ENCODE data around the gene CXCL9. TPM values are rescaled to one million over a fixed set of nuclear protein-coding genes. Genes with fewer than 3 reads are reported as not detected.
"Not testable (repeated sequence)": the region's sequence is repeated elsewhere in the genome, so short reads cannot be mapped to it uniquely, and the experiment has no call there.

Gene CXCL9
- total RNA-seq, 2 donors from 2014 or later, result 0.94 to 2.7 TPM

DNA sequence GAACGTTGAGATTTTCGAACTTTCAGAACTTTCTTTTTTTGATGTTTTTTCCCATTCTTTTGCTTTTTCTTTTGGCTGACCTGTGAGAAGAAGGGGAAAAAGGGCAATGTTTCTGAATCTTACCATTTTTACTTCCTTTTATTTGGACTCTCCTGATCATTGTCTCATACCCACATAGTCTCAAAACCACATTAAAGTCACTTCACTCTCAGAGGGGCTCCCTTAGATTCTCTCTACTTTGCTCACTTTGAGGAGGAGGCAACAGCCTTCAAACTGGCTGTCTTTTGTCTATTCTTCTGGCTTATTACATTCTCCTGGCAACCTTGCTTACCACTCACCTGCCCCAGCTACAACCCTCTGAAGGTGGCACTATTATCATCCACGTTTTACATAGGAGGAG lies 3.7 kb downstream of the CXCL9 start:
- no peak overlapping the region for H3K27ac Mint-ChIP-seq
- H3K9me3 Mint-ChIP-seq, result no peaks in the 10 kb centered on the region
- no peak overlapping the region for H3K4me3 Mint-ChIP-seq
- peaks cover 12% of the 10 kb centered on the region for H3K4me1 Mint-ChIP-seq (ENCODE audit: low read depth)
- H3K27me3 Mint-ChIP-seq (ENCODE audit: low read depth), result peaks cover 32% of the 10 kb centered on the region
- H3K36me3 Mint-ChIP-seq (ENCODE audit: insufficient read depth in 2 of 2), result no peaks in the 10 kb centered on the region
- ATAC-seq (replicated peaks in 1 of 2) (no peak), DNase-seq (no peak)

DNA sequence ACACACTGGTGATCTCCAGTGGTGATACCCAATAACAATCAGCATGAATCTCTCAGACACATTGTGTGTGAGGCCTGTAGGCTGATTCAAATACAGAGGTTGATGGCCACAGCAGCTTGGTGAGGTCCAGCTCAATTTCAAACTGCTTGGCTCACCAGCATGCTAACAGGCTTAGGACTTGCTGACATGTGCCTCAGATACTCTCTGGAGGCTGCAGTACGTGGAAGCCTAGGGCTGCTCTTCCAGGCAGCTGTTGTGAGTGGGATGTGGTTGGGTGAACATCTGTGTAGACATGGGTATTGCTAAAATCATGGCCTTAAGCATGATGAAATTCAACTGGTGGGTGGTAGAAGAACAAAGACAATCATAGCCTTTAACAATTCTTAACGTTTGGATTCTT lies 4.3 kb downstream of the CXCL9 start:
- Mint-ChIP-seq H3K4me1 (ENCODE audit: low read depth) (peaks cover 12% of the 10 kb centered on the region), H3K27me3 (ENCODE audit: low read depth) (peaks cover 26% of the 10 kb centered on the region), H3K4me3 (no peak overlapping the region), H3K36me3 (ENCODE audit: insufficient read depth in 2 of 2) (no peaks in the 10 kb centered on the region), H3K27ac (no peak overlapping the region), H3K9me3 (no peaks in the 10 kb centered on the region)
- DNase-seq (no peak), ATAC-seq (replicated peaks in 1 of 2) (peak in 1 of 2 donors; percentile 55)

DNA sequence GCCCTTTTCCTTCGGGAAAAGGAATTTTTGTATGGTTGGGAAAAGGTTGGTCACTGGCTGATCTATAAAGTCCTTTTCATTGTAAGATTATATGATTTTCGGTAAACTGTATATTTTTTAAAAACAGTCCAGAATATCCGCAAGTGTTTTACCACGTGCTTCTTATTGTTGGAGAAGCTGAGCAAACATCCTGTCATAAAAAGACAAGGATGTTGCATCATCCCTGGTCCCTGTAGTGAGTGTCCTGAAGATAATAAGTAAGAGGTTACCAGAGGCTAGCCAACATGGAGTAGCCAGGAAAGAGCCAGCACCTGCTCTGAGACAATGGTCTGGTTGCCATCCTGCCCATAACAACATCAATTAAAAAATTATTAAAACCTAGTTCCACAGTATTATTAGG lies 5.1 kb downstream of the CXCL9 start:
- DNase-seq (no peak), ATAC-seq (replicated peaks in 1 of 2) (no peak)
- H3K36me3 Mint-ChIP-seq (ENCODE audit: insufficient read depth in 2 of 2), result no peaks in the 10 kb centered on the region
- H3K4me3 Mint-ChIP-seq, result no peak overlapping the region
- H3K27ac Mint-ChIP-seq, result no peak overlapping the region
- H3K27me3 Mint-ChIP-seq (ENCODE audit: low read depth), result peaks cover 23% of the 10 kb centered on the region
- peaks cover 12% of the 10 kb centered on the region for H3K4me1 Mint-ChIP-seq (ENCODE audit: low read depth)
- H3K9me3 Mint-ChIP-seq, result no peaks in the 10 kb centered on the region

DNA sequence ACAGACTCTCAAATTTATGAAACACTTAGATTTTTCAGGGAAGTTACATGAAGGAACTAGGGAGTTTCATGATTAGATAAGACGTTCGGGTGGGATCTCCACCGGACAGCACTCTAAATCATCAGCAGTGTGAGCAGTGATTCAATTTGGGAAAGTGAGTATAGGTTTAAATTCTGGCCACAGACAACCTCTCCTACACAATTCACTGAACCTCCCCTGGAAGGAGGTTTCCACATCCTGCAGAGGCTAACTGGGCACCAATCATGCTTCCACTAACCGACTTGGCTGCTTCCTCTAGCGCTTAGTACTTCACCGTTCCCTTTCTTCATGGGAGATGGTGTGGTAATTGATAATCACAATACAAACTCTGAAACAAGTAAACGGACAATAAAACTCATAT lies 5.6 kb downstream of the CXCL9 start:
- no peak overlapping the region for H3K4me3 Mint-ChIP-seq
- peaks cover 18% of the 10 kb centered on the region for H3K27me3 Mint-ChIP-seq (ENCODE audit: low read depth)
- no peaks in the 10 kb centered on the region for H3K9me3 Mint-ChIP-seq
- no peak overlapping the region for H3K27ac Mint-ChIP-seq
- DNase-seq (no peak), ATAC-seq (replicated peaks in 1 of 2) (no peak)
- H3K36me3 Mint-ChIP-seq (ENCODE audit: insufficient read depth in 2 of 2), result no peaks in the 10 kb centered on the region
- peaks cover 12% of the 10 kb centered on the region for H3K4me1 Mint-ChIP-seq (ENCODE audit: low read depth)

DNA sequence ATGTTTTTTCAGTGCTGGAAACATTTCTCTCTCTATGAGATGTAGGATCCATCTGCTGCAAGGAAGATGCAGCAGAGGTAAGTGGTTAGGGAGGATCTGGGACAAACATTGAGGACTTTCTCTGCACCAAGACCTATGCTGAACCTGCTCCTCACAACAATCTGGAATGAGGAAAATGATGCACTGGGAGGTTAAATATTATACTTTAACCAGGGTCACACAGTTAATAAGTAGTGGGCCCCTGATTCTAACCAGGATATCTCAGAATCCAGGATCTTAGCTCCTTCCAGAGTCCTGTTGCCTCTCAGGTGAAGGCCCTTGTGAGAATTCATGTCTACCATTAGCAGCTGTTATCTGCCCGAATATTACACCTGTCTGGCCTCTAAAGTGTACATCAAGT lies 7.0 kb downstream of the CXCL9 start:
- no peak overlapping the region for H3K27ac Mint-ChIP-seq
- no peaks in the 10 kb centered on the region for H3K9me3 Mint-ChIP-seq
- DNase-seq, result no peak
- H3K36me3 Mint-ChIP-seq (ENCODE audit: insufficient read depth in 2 of 2), result no peaks in the 10 kb centered on the region
- ATAC-seq (replicated peaks in 1 of 2), result no peak
- H3K4me1 Mint-ChIP-seq (ENCODE audit: low read depth), result peaks cover 12% of the 10 kb centered on the region
- H3K4me3 Mint-ChIP-seq, result no peak overlapping the region
- H3K27me3 Mint-ChIP-seq (ENCODE audit: low read depth), result peaks cover 17% of the 10 kb centered on the region

DNA sequence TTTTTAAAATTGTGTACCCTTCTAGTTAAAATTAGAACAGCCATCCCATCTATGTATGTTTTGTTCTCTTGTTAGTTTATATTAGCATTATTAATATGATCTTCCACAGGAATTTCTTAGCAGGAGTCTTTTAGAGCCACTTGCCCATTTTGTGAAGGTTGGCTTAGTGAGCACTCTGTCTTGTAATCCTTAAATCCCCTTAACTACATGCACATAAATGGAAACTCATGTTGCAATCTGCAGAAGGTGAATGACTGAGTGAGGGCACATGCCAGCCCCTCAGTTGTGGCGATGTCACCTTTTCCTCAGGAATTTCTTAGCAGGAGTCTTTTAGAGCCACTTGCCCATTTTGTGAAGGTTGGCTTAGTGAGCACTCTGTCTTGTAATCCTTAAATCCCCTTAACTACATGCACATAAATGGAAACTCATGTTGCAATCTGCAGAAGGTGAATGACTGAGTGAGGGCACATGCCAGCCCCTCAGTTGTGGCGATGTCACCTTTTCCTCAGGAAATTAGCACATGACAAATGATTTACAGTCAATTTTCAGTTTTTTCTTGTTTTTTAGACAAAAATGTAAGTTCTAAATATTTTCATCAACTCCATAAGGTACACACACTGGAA lies 8.7 kb downstream of the CXCL9 start:
- DNase-seq; H3K27me3 Mint-ChIP-seq (ENCODE audit: low read depth); ATAC-seq (replicated peaks in 1 of 2); H3K36me3 Mint-ChIP-seq (ENCODE audit: insufficient read depth in 2 of 2); H3K27ac Mint-ChIP-seq; H3K4me3 Mint-ChIP-seq; H3K9me3 Mint-ChIP-seq: not testable (repeated sequence)
- H3K4me1 Mint-ChIP-seq (ENCODE audit: low read depth), result peaks cover 12% of the 10 kb centered on the region

DNA sequence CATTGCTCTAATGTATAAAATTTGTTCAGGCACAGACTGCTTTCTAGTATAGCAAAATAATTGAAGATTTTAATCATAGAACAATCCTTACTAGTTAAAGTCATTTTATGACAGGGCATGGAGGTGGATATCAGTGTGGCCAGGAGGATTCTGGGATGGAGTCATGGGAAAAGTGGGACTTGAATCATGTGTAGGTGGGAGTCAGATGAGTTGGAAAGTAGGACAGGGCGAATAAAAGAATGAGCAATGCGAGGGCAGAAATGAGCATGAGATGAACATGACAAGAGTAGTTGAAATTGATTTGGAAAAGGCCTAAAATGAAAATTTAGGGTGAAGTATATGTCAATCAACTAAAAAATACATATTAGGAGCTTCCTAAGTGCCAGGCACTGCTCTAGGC lies 9.4 kb downstream of the CXCL9 start:
- ATAC-seq (replicated peaks in 1 of 2) (no peak), DNase-seq (no peak)
- Mint-ChIP-seq H3K4me3 (no peak overlapping the region), H3K27me3 (ENCODE audit: low read depth) (peaks cover 12% of the 10 kb centered on the region), H3K27ac (no peak overlapping the region), H3K36me3 (ENCODE audit: insufficient read depth in 2 of 2) (no peaks in the 10 kb centered on the region), H3K9me3 (no peaks in the 10 kb centered on the region), H3K4me1 (ENCODE audit: low read depth) (peaks cover 9% of the 10 kb centered on the region)

DNA sequence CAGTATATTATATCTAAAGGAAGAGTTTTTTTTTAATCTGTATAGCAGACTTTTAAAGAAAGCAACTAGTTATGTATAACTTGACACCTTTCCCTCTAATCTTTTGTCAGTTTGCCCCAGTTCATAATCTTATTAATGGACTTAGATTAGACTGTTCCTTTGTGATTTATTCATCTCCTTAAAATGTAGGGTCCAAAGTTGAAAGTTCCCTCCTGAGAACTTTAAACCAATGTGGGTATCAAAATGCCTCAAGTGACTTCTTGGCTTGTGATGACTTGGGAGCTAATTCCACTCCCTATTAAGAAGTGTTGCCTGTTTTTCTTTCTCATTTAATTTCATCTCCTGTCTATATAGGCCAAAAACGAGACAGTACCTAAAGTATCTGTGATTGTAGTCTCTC lies 10.2 kb downstream of the CXCL9 start:
- no peaks in the 10 kb centered on the region for H3K9me3 Mint-ChIP-seq
- H3K36me3 Mint-ChIP-seq (ENCODE audit: insufficient read depth in 2 of 2), result no peaks in the 10 kb centered on the region
- peaks cover 5% of the 10 kb centered on the region for H3K27me3 Mint-ChIP-seq (ENCODE audit: low read depth)
- DNase-seq (no peak), ATAC-seq (replicated peaks in 1 of 2) (no peak)
- peaks cover under 1% of the 10 kb centered on the region for H3K4me1 Mint-ChIP-seq (ENCODE audit: low read depth)
- H3K27ac Mint-ChIP-seq, result no peak overlapping the region
- H3K4me3 Mint-ChIP-seq, result no peak overlapping the region

DNA sequence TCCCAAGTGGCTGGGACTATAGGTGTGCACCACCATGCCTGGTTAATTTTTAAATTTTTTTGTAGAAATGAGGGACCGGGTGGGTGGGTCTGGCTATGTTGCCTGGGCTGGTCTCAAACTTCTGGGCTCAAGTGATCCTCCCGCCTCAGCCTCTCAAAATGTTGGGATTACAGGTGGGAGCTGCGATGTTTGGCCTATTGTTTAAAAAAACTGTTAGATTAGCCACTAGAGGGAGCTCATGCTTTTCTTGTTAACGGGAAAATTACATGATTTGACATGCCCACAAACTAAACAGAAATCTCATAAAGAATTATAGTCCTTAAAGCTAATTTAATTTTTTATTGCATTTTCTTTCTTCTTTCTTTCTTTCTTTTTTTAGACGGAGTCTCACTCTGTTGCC lies 11.6 kb downstream of the CXCL9 start:
- Mint-ChIP-seq H3K9me3 (no peaks in the 10 kb centered on the region), H3K4me3 (no peak overlapping the region), H3K4me1 (ENCODE audit: low read depth) (no peaks in the 10 kb centered on the region), H3K36me3 (ENCODE audit: insufficient read depth in 2 of 2) (no peaks in the 10 kb centered on the region), H3K27me3 (ENCODE audit: low read depth) (peaks cover 5% of the 10 kb centered on the region), H3K27ac (no peak overlapping the region)
- ATAC-seq (replicated peaks in 1 of 2) (no peak), DNase-seq (no peak)

GRCh38 chr4:75992462-75992861 lies 14.8 kb downstream of the CXCL9 start:
- peaks cover 9 to 16% of the 10 kb centered on the region in 2 donors for H3K36me3 Mint-ChIP-seq (ENCODE audit: insufficient read depth in 2 of 2)
- DNase-seq, result no peak
- ATAC-seq (replicated peaks in 1 of 2), result no peak
- H3K9me3 Mint-ChIP-seq, result peaks cover 0 to 2% of the 10 kb centered on the region in 2 donors
- H3K4me3 Mint-ChIP-seq, result no peak overlapping the region
- peaks cover 24% of the 10 kb centered on the region for H3K4me1 Mint-ChIP-seq (ENCODE audit: low read depth)
- H3K27me3 Mint-ChIP-seq (ENCODE audit: low read depth), result peaks cover 5% of the 10 kb centered on the region
- no peak overlapping the region for H3K27ac Mint-ChIP-seq

- Mint-ChIP-seq H3K27ac (peak overlapping the region; percentile 93), H3K27me3 (ENCODE audit: low read depth) (peaks cover 5% of the 10 kb centered on the region), H3K36me3 (ENCODE audit: insufficient read depth in 2 of 2) (peaks cover 9 to 19% of the 10 kb centered on the region in 2 donors), H3K4me1 (ENCODE audit: low read depth) (peaks cover 26% of the 10 kb centered on the region), H3K9me3 (peaks cover 0 to 2% of the 10 kb centered on the region in 2 donors), H3K4me3 (peak overlapping the region; percentile 89 to 95)
- ATAC-seq (replicated peaks in 1 of 2) (no peak), DNase-seq (no peak)
These were observed 17.3 kb downstream of the CXCL9 start for GRCh38 chr4:75989846-75990528.

DNA sequence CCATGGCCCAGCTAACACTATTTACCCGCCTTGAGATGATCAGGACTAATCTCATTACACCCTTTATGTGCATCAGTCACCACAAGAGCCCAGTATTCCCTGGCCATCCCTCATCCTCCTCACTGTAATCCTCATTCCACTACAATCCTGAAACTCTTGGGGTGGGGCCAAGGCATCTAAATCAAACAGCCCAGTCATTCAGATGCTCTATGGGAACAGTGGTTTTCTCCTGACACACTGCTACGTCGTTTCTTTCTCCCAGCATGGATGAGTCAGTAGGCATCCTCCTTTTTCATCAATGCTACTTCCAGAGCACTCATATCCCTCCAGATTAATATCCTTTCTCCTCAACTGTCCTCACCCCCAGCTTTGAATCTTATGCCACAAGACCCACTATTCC lies 22.2 kb downstream of the CXCL9 start:
- H3K9me3 Mint-ChIP-seq, result peaks cover 2% of the 10 kb centered on the region in 2 donors
- H3K36me3 Mint-ChIP-seq (ENCODE audit: insufficient read depth in 2 of 2), result peaks cover 10 to 34% of the 10 kb centered on the region in 2 donors
- peaks cover 26% of the 10 kb centered on the region for H3K4me1 Mint-ChIP-seq (ENCODE audit: low read depth)
- H3K27me3 Mint-ChIP-seq (ENCODE audit: low read depth), result no peaks in the 10 kb centered on the region
- ATAC-seq (replicated peaks in 1 of 2), result peak in 1 of 2 donors; percentile 19
- no peak overlapping the region for H3K27ac Mint-ChIP-seq
- no peak for DNase-seq
- H3K4me3 Mint-ChIP-seq, result no peak overlapping the region

DNA sequence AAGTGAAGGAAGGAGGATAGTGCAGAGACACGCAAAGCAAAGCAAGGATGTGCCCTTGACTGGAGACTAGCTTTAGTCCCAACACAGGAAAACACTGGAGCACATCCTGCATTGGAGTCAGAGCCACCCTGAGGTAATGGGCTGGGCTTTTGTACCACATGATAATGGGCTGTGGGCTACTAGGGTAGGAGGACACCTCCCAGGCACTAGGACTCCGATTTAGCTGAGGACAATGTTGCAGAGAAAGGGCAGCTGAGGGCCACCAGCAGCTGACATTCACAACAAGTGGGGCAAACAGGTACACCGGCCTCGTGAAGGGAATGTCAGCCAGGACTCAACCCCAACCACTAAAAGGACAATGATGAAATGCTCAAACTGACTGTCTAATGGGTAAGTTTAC lies 26.7 kb downstream of the CXCL9 start:
- Mint-ChIP-seq H3K27me3 (ENCODE audit: low read depth) (no peaks in the 10 kb centered on the region), H3K36me3 (ENCODE audit: insufficient read depth in 2 of 2) (peaks cover 8 to 25% of the 10 kb centered on the region in 2 donors), H3K27ac (no peak overlapping the region)

GRCh38 chr4:75976177-75976576 lies 31.1 kb downstream of the CXCL9 start:
- Mint-ChIP-seq H3K27me3 (ENCODE audit: low read depth) (no peaks in the 10 kb centered on the region), H3K4me1 (ENCODE audit: low read depth) (no peaks in the 10 kb centered on the region), H3K27ac (no peak overlapping the region), H3K4me3 (no peak overlapping the region), H3K36me3 (ENCODE audit: insufficient read depth in 2 of 2) (peaks cover 8 to 37% of the 10 kb centered on the region in 2 donors), H3K9me3 (no peaks in the 10 kb centered on the region)
- DNase-seq (no peak), ATAC-seq (replicated peaks in 1 of 2) (no peak)

More for the DNA sequence above, 26.7 kb downstream of the CXCL9 start:
- Mint-ChIP-seq H3K4me1 (ENCODE audit: low read depth) (no peaks in the 10 kb centered on the region), H3K4me3 (no peak overlapping the region), H3K9me3 (peaks cover 0 to 2% of the 10 kb centered on the region in 2 donors)
- DNase-seq, result no peak
- no peak for ATAC-seq (replicated peaks in 1 of 2)
